GM23338 (cell line): ENCODE measurements around the gene HS3ST6. TPM values are rescaled to one million over a fixed set of nuclear protein-coding genes. Genes with fewer than 3 reads are reported as not detected.
"Not testable (repeated sequence)": the region's sequence is repeated elsewhere in the genome, so short reads cannot be mapped to it uniquely, and the experiment has no call there.

Experiments used
- ATAC-seq: fragments of 200-7000 bp; cut with Tn5 transposase; 3 replicates; pipeline ENCODE4 v1.9.1; 2020
- DNase-seq: peaks from one replicate; pipeline ENCODE4 v3.0.0-alpha.2; 2015; ENCODE audit warnings: low spot score
- H2AFZ ChIP-seq: fragments of 200-600 bp; sonication (generic); 2 replicates; pipeline ENCODE4 v1.8.0; 2016; ENCODE audit warnings: antibody characterized with exemption, mild to moderate bottlenecking, moderate library complexity
- H3F3A ChIP-seq: fragments of 200-600 bp; sonication (generic); replicated peaks from 2 replicates; pipeline ENCODE4 v1.8.0; 2017; ENCODE audit warnings: antibody characterized with exemption, mixed run types, low read depth
- H3K27ac ChIP-seq: fragments of 200-600 bp; sonication (generic); 2 replicates; pipeline ENCODE4 v1.6.1; 2016; ENCODE audit warnings: low read depth
- H3K27me3 ChIP-seq: fragments of 200-600 bp; sonication (generic); 2 replicates; pipeline ENCODE4 v1.8.0; 2016; ENCODE audit warnings: mild to moderate bottlenecking, mixed run types, moderate library complexity; ENCODE audit not compliant: insufficient read depth
- H3K36me3 ChIP-seq: fragments of 200-600 bp; sonication (generic); 2 replicates; pipeline ENCODE4 v1.8.0; 2016; ENCODE audit warnings: mild to moderate bottlenecking; ENCODE audit not compliant: insufficient read depth
- H3K4me1 ChIP-seq: fragments of 200-600 bp; sonication (generic); 2 replicates; pipeline ENCODE4 v1.8.0; 2016; ENCODE audit warnings: mild to moderate bottlenecking, moderate library complexity; ENCODE audit not compliant: insufficient read depth
- H3K4me2 ChIP-seq: fragments of 200-600 bp; sonication (generic); 2 replicates; pipeline ENCODE4 v1.7.1; 2017; ENCODE audit warnings: mixed run types
- H3K4me3 ChIP-seq: fragments of 200-600 bp; sonication (generic); 2 replicates; pipeline ENCODE4 v1.6.1; 2016; ENCODE audit warnings: mixed run types
- H3K79me2 ChIP-seq: fragments of 200-600 bp; sonication (generic); replicated peaks from 2 replicates; pipeline ENCODE4 v1.8.0; 2017; ENCODE audit warnings: mild to moderate bottlenecking; ENCODE audit not compliant: insufficient read depth
- H3K9me2 ChIP-seq: fragments of 200-600 bp; sonication (generic); 2 replicates; pipeline ENCODE4 v1.8.0; 2017; ENCODE audit not compliant: insufficient read depth
- H4K20me1 ChIP-seq: fragments of 200-600 bp; sonication (generic); replicated peaks from 2 replicates; pipeline ENCODE4 v1.8.0; 2017; ENCODE audit warnings: mild to moderate bottlenecking; ENCODE audit not compliant: insufficient read depth
- H3K27ac Mint-ChIP-seq: 2 replicates; pipeline ENCODE4 v1.8.0; 2020; ENCODE audit warnings: inconsistent platforms, mild to moderate bottlenecking, moderate library complexity, mixed read lengths
- H3K27me3 Mint-ChIP-seq: 3 replicates; pipeline ENCODE4 v1.8.0; 2022; ENCODE audit warnings: low read depth, mild to moderate bottlenecking, moderate library complexity, mixed read lengths, inconsistent platforms; ENCODE audit not compliant: insufficient read depth, poor library complexity
- H3K36me3 Mint-ChIP-seq: 3 replicates; pipeline ENCODE4 v1.8.0; 2021; ENCODE audit warnings: low read depth, mild to moderate bottlenecking, inconsistent platforms, moderate library complexity, mixed read lengths
- H3K4me1 Mint-ChIP-seq: 3 replicates; pipeline ENCODE4 v1.8.0; 2020; ENCODE audit warnings: mild to moderate bottlenecking, inconsistent platforms, mixed read lengths
- H3K4me3 Mint-ChIP-seq: 3 replicates; pipeline ENCODE4 v1.8.0; 2021; ENCODE audit warnings: moderate library complexity, mild to moderate bottlenecking, inconsistent platforms, mixed read lengths
- H3K9me3 Mint-ChIP-seq: 3 replicates; pipeline ENCODE4 v1.8.0; 2020; ENCODE audit warnings: moderate library complexity, mild to moderate bottlenecking, inconsistent platforms, mixed read lengths
- CTCF ChIP-seq, 2 experiments: fragments of 200-600 bp in 1 of 2; sonication (generic) in 1 of 2; conservative IDR thresholded peaks; 2 replicates each; pipeline versions ENCODE4 v1.5.1 to v1.6.1; 2016 to 2017; ENCODE audit warnings: antibody characterized with exemption in 2 of 2, low read depth in 2 of 2, mild to moderate bottlenecking in 2 of 2, moderate library complexity in 1 of 2
- ETS1 ChIP-seq: IDR thresholded peaks from 2 replicates; pipeline ENCODE4 v1.6.1; 2016; ENCODE audit warnings: antibody characterized with exemption
- EZH2phosphoT487 ChIP-seq: fragments of 200-600 bp; sonication (generic); IDR thresholded peaks from one replicate; pipeline ENCODE4 v1.8.1; 2018; ENCODE audit warnings: antibody characterized with exemption; ENCODE audit not compliant: unreplicated experiment
- JUNB ChIP-seq: IDR thresholded peaks from one replicate; pipeline ENCODE4 v1.6.1; 2016; ENCODE audit warnings: antibody characterized with exemption; ENCODE audit not compliant: unreplicated experiment
- STAT1 ChIP-seq: IDR thresholded peaks from one replicate; pipeline ENCODE4 v1.6.1; 2016; ENCODE audit warnings: antibody characterized with exemption; ENCODE audit not compliant: unreplicated experiment
- polyA plus RNA-seq: library from polyadenylated mRNA; unstranded; fragments of >200 nt; fragmentation: Nextera tagmentation; extraction: Ambion mirVana; gene quantifications from 2 replicates; pipeline ENCODE4 v1.2.1, GENCODE V29; 2016
- total RNA-seq: library from RNA; depleted of rRNA; stranded (reverse); fragments of >200 nt; shearing (Covaris generic); gene quantifications from 2 replicates; pipeline ENCODE4 v1.2.3, GENCODE V29; 2014

HS3ST6 gene
- total and polyA plus RNA-seq, 2 experiments from 2014 or later: 0.21 TPM; not detected in 1

DNA sequence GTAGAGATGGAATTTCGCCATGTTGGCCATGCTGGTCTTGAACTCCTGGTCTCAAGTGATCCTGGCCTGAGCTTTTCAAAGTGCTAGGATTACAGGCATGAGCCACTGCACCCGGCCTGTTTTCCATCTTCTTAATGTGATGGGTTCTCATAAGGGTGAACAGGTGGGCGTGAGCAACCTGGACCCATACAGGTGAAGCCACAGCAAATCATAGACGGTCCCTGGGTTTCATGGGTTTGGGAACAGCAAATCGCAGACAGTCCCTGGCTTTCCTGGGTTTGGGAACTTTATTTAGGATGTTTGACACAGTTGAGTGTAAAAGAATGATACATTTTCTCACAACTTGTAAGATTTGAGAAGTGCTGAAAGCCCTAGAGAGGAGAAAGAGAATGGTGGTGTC is 33.3 kb downstream of the HS3ST6 start:
- Mint-ChIP-seq H3K4me1 (peaks cover 2% of the 10 kb centered on the region; the same call in 1 of the 3 replicates), H3K27me3 (peaks cover 2% of the 10 kb centered on the region), H3K36me3 (no peaks in the 10 kb centered on the region), H3K27ac (no peak overlapping the region), H3K9me3 (no peaks in the 10 kb centered on the region), H3K4me3 (no peak overlapping the region)
- peak; percentile 46 for DNase-seq
- H3F3A ChIP-seq: no peaks in the 10 kb centered on the region
- H3K27me3 ChIP-seq: no peaks in the 10 kb centered on the region
- H3K4me2 ChIP-seq: no peak overlapping the region
- TF ChIP-seq STAT1: no peak
- TF ChIP-seq EZH2phosphoT487: no peak
- TF ChIP-seq ETS1: no peak
- peak; percentile 91 for TF ChIP-seq JUNB
- H3K36me3 ChIP-seq: no peaks in the 10 kb centered on the region
- H2AFZ ChIP-seq: no peak overlapping the region
- H3K79me2 ChIP-seq: no peaks in the 10 kb centered on the region
- H3K27ac ChIP-seq: no peak overlapping the region
- no peaks in the 10 kb centered on the region for H3K9me2 ChIP-seq
- ATAC-seq: peak; percentile 71
- no peaks in the 10 kb centered on the region for H4K20me1 ChIP-seq
- H3K4me1 ChIP-seq: no peaks in the 10 kb centered on the region
- H3K4me3 ChIP-seq: no peak overlapping the region

- H3K27me3 Mint-ChIP-seq: peaks cover 2% of the 10 kb centered on the region
- H3K36me3 Mint-ChIP-seq: no peaks in the 10 kb centered on the region
- TF ChIP-seq JUNB (no peak), CTCF (conservative IDR thresholded peaks at IDR 0.05; ENCODE audit: low read depth in 2 of 2) (peak; percentile 21 to 43; a peak in 3 of 4 replicates)
- no peaks in the 10 kb centered on the region for H3K9me2 ChIP-seq
- DNase-seq (peak; percentile 54), ATAC-seq (peak; percentile 68)
- H3K36me3 ChIP-seq: no peaks in the 10 kb centered on the region
- no peaks in the 10 kb centered on the region for H3F3A ChIP-seq
- no peaks in the 10 kb centered on the region for H3K9me3 Mint-ChIP-seq
- H3K4me1 Mint-ChIP-seq: peaks cover 2% of the 10 kb centered on the region; the same call in 1 of the 3 replicates
- H3K27ac ChIP-seq: no peak overlapping the region
- no peak overlapping the region for H3K27ac Mint-ChIP-seq
- no peak overlapping the region for H3K4me2 ChIP-seq
- no peaks in the 10 kb centered on the region for H3K27me3 ChIP-seq
- no peak overlapping the region for H2AFZ ChIP-seq
- no peaks in the 10 kb centered on the region for H3K4me1 ChIP-seq
- no peaks in the 10 kb centered on the region for H4K20me1 ChIP-seq
- no peaks in the 10 kb centered on the region for H3K79me2 ChIP-seq
- no peak overlapping the region for H3K4me3 ChIP-seq
- no peak overlapping the region for H3K4me3 Mint-ChIP-seq
Measured at GRCh38 chr16:1884155-1884760, 34.0 kb downstream of the HS3ST6 start.

- not testable (repeated sequence) for H4K20me1 ChIP-seq, H3K4me3 ChIP-seq, H3K27ac Mint-ChIP-seq, H3K4me2 ChIP-seq, H3K79me2 ChIP-seq, H3K4me1 ChIP-seq, H3K27me3 ChIP-seq, H3K4me3 Mint-ChIP-seq, H3F3A ChIP-seq, H3K4me1 Mint-ChIP-seq, H2AFZ ChIP-seq, DNase-seq, H3K27me3 Mint-ChIP-seq, H3K36me3 ChIP-seq, H3K9me2 ChIP-seq, ATAC-seq, H3K27ac ChIP-seq, H3K9me3 Mint-ChIP-seq, H3K36me3 Mint-ChIP-seq
Measured at GRCh38 chr16:1881172-1881571, 37.0 kb downstream of the HS3ST6 start.
